A673 (cell line): ENCODE measurements around the gene TK2. TPM values are rescaled to one million over a fixed set of nuclear protein-coding genes. Genes with fewer than 3 reads are reported as not detected.

Experiments
- BruUV-seq: library from RNA; stranded (reverse); fragments of 400-500 nt; replicated peaks from 2 replicates; lab custom pipeline; 2021; lab: Mats Ljungman, UMichigan
- CTCF ChIA-PET: fragments of 300-600 bp; sonication (Branson Sonifier 250); formaldehyde crosslinking; loops from one replicate; lab custom pipeline; 2022; ENCODE audit warnings: antibody characterized with exemption; lab: Charles Lee
- POLR2A ChIA-PET: fragments of 300-600 bp; sonication (Branson Sonifier 250); formaldehyde crosslinking; loops from one replicate; lab custom pipeline; 2022; ENCODE audit warnings: antibody characterized with exemption; ENCODE audit not compliant: low non-redundant PET; lab: Charles Lee
- DNase-seq: peaks from one replicate; pipeline ENCODE4 v3.0.0-alpha.2; 2015; ENCODE audit warnings: low spot score
- H3K27ac ChIP-seq: fragments of 200-600 bp; sonication (generic); 2 replicates; pipeline ENCODE4 v1.5.1; 2016; ENCODE audit warnings: mixed run types, low read depth, mild to moderate bottlenecking, mixed read lengths, antibody characterized with exemption, low read length; ENCODE audit not compliant: poor library complexity, severe bottlenecking
- H3K27me3 ChIP-seq: fragments of 200-600 bp; sonication (generic); replicated peaks from 2 replicates; pipeline ENCODE4 v1.6.1; 2017; ENCODE audit warnings: mixed run types, low read depth, mild to moderate bottlenecking, mixed read lengths, antibody characterized with exemption, low read length; ENCODE audit not compliant: insufficient read depth, poor library complexity
- H3K36me3 ChIP-seq: fragments of 200-600 bp; sonication (generic); 2 replicates; pipeline ENCODE4 v1.6.1; 2016; ENCODE audit warnings: mixed run types, mild to moderate bottlenecking, mixed read lengths, antibody characterized with exemption, low read length; ENCODE audit not compliant: insufficient read depth, poor library complexity, severe bottlenecking
- H3K4me1 ChIP-seq: fragments of 200-600 bp; sonication (generic); 2 replicates; pipeline ENCODE4 v1.6.1; 2017; ENCODE audit warnings: mixed run types, mild to moderate bottlenecking, mixed read lengths, antibody characterized with exemption, low read length; ENCODE audit not compliant: insufficient read depth, poor library complexity, severe bottlenecking
- H3K4me3 ChIP-seq: fragments of 200-600 bp; sonication (generic); 2 replicates; pipeline ENCODE4 v1.5.1; 2016; ENCODE audit warnings: low read depth, mixed run types, mild to moderate bottlenecking, mixed read lengths, low read length; ENCODE audit not compliant: poor library complexity, severe bottlenecking
- H3K9me3 ChIP-seq: fragments of 200-600 bp; sonication (generic); 2 replicates; pipeline ENCODE4 v1.6.1; 2016; ENCODE audit warnings: mixed run types, low read depth, mild to moderate bottlenecking, mixed read lengths, antibody characterized with exemption, low read length; ENCODE audit not compliant: poor library complexity, severe bottlenecking
- EZH2 ChIP-seq: fragments of 200-600 bp; sonication (generic); IDR thresholded peaks from 2 replicates; pipeline ENCODE4 v1.6.1; 2017; ENCODE audit warnings: borderline replicate concordance, low read depth, mild to moderate bottlenecking, mixed read lengths, antibody characterized with exemption, low read length; ENCODE audit not compliant: poor library complexity, severe bottlenecking
- intact Hi-C: fragments of 100-400 bp; cut with micrococcal nuclease; formaldehyde crosslinking; loops from one replicate; pipeline ENCODE4 v1.10.0; 2022; ENCODE audit not compliant: unreplicated experiment
- total RNA-seq: library from RNA; stranded (reverse); gene quantifications from 2 replicates; pipeline ENCODE4 v1.2.3, GENCODE V29; 2021
- TF ChIP-seq, protein P1 (sequence below): fragments of 300-800, 200-600 bp; sonication (generic); conservative IDR thresholded peaks from 2 replicates; pipeline ENCODE4 v1.5.1; 2017; ENCODE audit warnings: low read depth, mild to moderate bottlenecking, antibody characterized with exemption, low read length, moderate library complexity, mixed read lengths

TK2 gene
- total RNA-seq, 1 experiment from 2014 or later, result 8.2 TPM

GRCh38 chr16:66537236-66537635 is 12.7 kb downstream of the TK2 start:
- no peaks in the 10 kb centered on the region for H3K36me3 ChIP-seq
- intact Hi-C loops, result no loop called here
- no peak for TF ChIP-seq EZH2
- TF ChIP-seq, protein P1, sequence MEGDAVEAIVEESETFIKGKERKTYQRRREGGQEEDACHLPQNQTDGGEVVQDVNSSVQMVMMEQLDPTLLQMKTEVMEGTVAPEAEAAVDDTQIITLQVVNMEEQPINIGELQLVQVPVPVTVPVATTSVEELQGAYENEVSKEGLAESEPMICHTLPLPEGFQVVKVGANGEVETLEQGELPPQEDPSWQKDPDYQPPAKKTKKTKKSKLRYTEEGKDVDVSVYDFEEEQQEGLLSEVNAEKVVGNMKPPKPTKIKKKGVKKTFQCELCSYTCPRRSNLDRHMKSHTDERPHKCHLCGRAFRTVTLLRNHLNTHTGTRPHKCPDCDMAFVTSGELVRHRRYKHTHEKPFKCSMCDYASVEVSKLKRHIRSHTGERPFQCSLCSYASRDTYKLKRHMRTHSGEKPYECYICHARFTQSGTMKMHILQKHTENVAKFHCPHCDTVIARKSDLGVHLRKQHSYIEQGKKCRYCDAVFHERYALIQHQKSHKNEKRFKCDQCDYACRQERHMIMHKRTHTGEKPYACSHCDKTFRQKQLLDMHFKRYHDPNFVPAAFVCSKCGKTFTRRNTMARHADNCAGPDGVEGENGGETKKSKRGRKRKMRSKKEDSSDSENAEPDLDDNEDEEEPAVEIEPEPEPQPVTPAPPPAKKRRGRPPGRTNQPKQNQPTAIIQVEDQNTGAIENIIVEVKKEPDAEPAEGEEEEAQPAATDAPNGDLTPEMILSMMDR, result no peak
- ChIA-PET POLR2A (no interaction called here), CTCF (interaction anchor here (0.5 kb wide), 1 partner anchor 13 kb away, joined by 3 read pairs; no protein-coding TSS in a partner anchor)
- no peaks in the 10 kb centered on the region for H3K4me1 ChIP-seq
- no peak for DNase-seq
- H3K9me3 ChIP-seq, result no peaks in the 10 kb centered on the region
- no peak overlapping the region for H3K27ac ChIP-seq
- no TSS peak for BruUV-seq
- no peak overlapping the region for H3K4me3 ChIP-seq
- H3K27me3 ChIP-seq, result no peaks in the 10 kb centered on the region

GRCh38 chr16:66536525-66536924 is 13.4 kb downstream of the TK2 start:
- no peaks in the 10 kb centered on the region for H3K36me3 ChIP-seq
- H3K4me1 ChIP-seq, result no peaks in the 10 kb centered on the region
- no peak overlapping the region for H3K4me3 ChIP-seq
- H3K9me3 ChIP-seq, result no peaks in the 10 kb centered on the region
- intact Hi-C loops, result no loop called here
- no peaks in the 10 kb centered on the region for H3K27me3 ChIP-seq
- CTCF ChIA-PET, result no interaction called here
- POLR2A ChIA-PET, result no interaction called here
- DNase-seq, result no peak
- no peak for TF ChIP-seq EZH2
- TF ChIP-seq, protein P1, result no peak
- BruUV-seq, result no TSS peak
- no peak overlapping the region for H3K27ac ChIP-seq

DNA sequence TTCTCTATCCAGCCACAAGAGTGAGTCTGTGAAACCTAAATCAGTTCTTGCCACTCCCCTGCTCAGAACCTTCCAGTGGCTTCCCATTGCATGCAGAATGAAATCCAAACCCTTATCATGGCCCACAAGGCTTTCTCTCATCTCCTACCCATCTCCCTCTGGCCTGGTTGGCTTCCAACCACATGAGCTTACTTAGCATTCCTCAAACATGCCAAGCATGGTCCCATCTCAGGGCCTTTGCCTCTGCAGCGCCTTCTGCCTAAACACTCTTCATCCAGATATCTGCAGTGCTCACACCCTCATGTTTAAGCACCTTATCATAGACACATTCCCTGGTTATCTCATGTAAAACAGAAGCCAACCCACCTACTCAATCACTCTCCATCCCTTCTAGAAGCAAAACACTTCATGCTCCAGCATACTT is 15.5 kb downstream of the TK2 start:
- Histone ChIP-seq H3K36me3 (no peaks in the 10 kb centered on the region), H3K4me1 (no peaks in the 10 kb centered on the region), H3K9me3 (no peaks in the 10 kb centered on the region), H3K27me3 (no peaks in the 10 kb centered on the region), H3K27ac (no peak overlapping the region), H3K4me3 (no peak overlapping the region)
- POLR2A ChIA-PET, result no interaction called here
- no TSS peak for BruUV-seq
- intact Hi-C loops, result no loop called here
- TF ChIP-seq, protein P1, result no peak
- no peak for TF ChIP-seq EZH2
- DNase-seq, result no peak
- CTCF ChIA-PET, result no interaction called here
